ENCODE data around the gene UBL7. TPM values are rescaled to one million over a fixed set of nuclear protein-coding genes. Genes with fewer than 3 reads are reported as not detected.
A peak's percentile ranks its signal among the peaks of the same experiment; 100 is the strongest.

Gene UBL7
- total and polyA plus RNA-seq, 3 experiments from 2014 or later, result 64.9 to 101 (median 67.7) TPM

GRCh38 chr15:74396445-74397238, 64.3 kb downstream of the UBL7 start:
- H3K27ac ChIP-seq (ENCODE audit: low read depth, low read length), result peak overlapping the region; percentile 47
- Mint-ChIP-seq H3K27me3 (peaks cover 0 to 3% of the 10 kb centered on the region in 2 donors), H3K9me3 (no peaks in the 10 kb centered on the region), H3K27ac (peak overlapping the region in 6 of 8 donors; percentile 24 to 77 (median 56)), H3K36me3 (no peaks in the 10 kb centered on the region), H3K4me1 (peaks cover 50 to 80% (median 51%) of the 10 kb centered on the region in 3 donors), H3K4me3 (no peak overlapping the region)
- POLR2A ChIA-PET, result no interaction called here
- CTCF ChIA-PET, result interaction anchor here (1.0 kb wide), 1 partner anchor 41 kb away, joined by 3 read pairs; no protein-coding TSS in a partner anchor
- no peaks in the 10 kb centered on the region for H3K9me3 ChIP-seq (ENCODE audit: low read length)
- H3K27me3 ChIP-seq (ENCODE audit: insufficient read depth, low read length, poor library complexity, severe bottlenecking), result no peaks in the 10 kb centered on the region
- no peak overlapping the region for H3K4me3 ChIP-seq (ENCODE audit: low read length)
- H3K36me3 ChIP-seq (ENCODE audit: insufficient read depth, low read length), result no peaks in the 10 kb centered on the region
- DNase-seq, result peak in 1 of 5 donors; percentile 27
- H3K4me1 ChIP-seq (ENCODE audit: insufficient read depth, low read length), result peaks cover 23% of the 10 kb centered on the region

GRCh38 chr15:74396146-74396438, 64.9 kb downstream of the UBL7 start:
- DNase-seq, result no peak

More at GRCh38 chr15:74396146-74396438, 64.9 kb downstream of the UBL7 start:
- H3K4me3 Mint-ChIP-seq, result no peak overlapping the region
- H3K4me1 Mint-ChIP-seq, result peaks cover 45 to 78% (median 48%) of the 10 kb centered on the region in 3 donors
- Histone ChIP-seq H3K9me3 (ENCODE audit: low read length) (no peaks in the 10 kb centered on the region), H3K36me3 (ENCODE audit: insufficient read depth, low read length) (no peaks in the 10 kb centered on the region), H3K4me3 (ENCODE audit: low read length) (no peak overlapping the region), H3K27ac (ENCODE audit: low read depth, low read length) (peak overlapping the region; percentile 47), H3K27me3 (ENCODE audit: insufficient read depth, low read length, poor library complexity, severe bottlenecking) (no peaks in the 10 kb centered on the region), H3K4me1 (ENCODE audit: insufficient read depth, low read length) (peaks cover 19% of the 10 kb centered on the region)
- no peaks in the 10 kb centered on the region for H3K36me3 Mint-ChIP-seq
- H3K27ac Mint-ChIP-seq, result peak overlapping the region in 3 of 8 donors; percentile 16 to 79 (median 42)
- H3K9me3 Mint-ChIP-seq, result no peaks in the 10 kb centered on the region
- ChIA-PET CTCF (no interaction called here), POLR2A (no interaction called here)
- H3K27me3 Mint-ChIP-seq, result peaks cover 0 to 3% of the 10 kb centered on the region in 2 donors

Other genes starting within 250 kb of the UBL7 start
- not detected for gene CCDC33, start 224.8 kb downstream of the UBL7 start, total RNA-seq
- gene CCDC33, start 224.8 kb downstream of the UBL7 start, polyA plus RNA-seq, result not detected
- gene CYP11A1, start 93.5 kb downstream of the UBL7 start, total RNA-seq, result not detected
- not detected for gene CYP11A1, start 93.5 kb downstream of the UBL7 start, polyA plus RNA-seq
- gene SEMA7A, start 27.2 kb downstream of the UBL7 start, total RNA-seq, result 10 to 100 TPM; 71.2 to 72.5 TPM
- 1.9 TPM for gene SEMA7A, start 27.2 kb downstream of the UBL7 start, polyA plus RNA-seq
- gene ARID3B, start 80.1 kb upstream of the UBL7 start, total RNA-seq, result 10 to 100 TPM; 30.1 to 31.1 TPM
- 13.0 TPM for gene ARID3B, start 80.1 kb upstream of the UBL7 start, polyA plus RNA-seq
- 100 to 1,000 TPM in 1 of 2 experiments, 10 to 100 TPM in 1; 96.8 to 101 TPM for gene CLK3, start 154.7 kb upstream of the UBL7 start, total RNA-seq
- 84.7 TPM for gene CLK3, start 154.7 kb upstream of the UBL7 start, polyA plus RNA-seq
- gene EDC3, start 234.9 kb upstream of the UBL7 start, total RNA-seq, result 10 to 100 TPM; 50.9 to 52.0 TPM
- gene EDC3, start 234.9 kb upstream of the UBL7 start, polyA plus RNA-seq, result 29.9 TPM